ENCODE results near the gene SLC24A4. TPM values are rescaled to one million over a fixed set of nuclear protein-coding genes. Genes with fewer than 3 reads are reported as not detected.
"Not testable (repeated sequence)": the region's sequence is repeated elsewhere in the genome, so short reads cannot be mapped to it uniquely, and the experiment has no call there.

SLC24A4 gene
- total and polyA plus RNA-seq, 4 donors, result 5.8 to 11.8 (median 6.9) TPM

- DNase-seq (ENCODE audit: low read depth in 4 of 6, low spot score in 6 of 6), result peak in 2 of 6 donors; percentile 72 to 96
- Histone ChIP-seq H3K27ac (ENCODE audit: low read depth, low read length) (no peak overlapping the region), H3K4me3 (ENCODE audit: low read depth, low read length) (no peak overlapping the region), H3K36me3 (ENCODE audit: control insufficient read depth, insufficient read depth, low read length) (no peaks in the 10 kb centered on the region), H3K9me3 (ENCODE audit: control insufficient read depth, insufficient read depth, low read length) (no peaks in the 10 kb centered on the region), H3K4me1 (ENCODE audit: control insufficient read depth, insufficient read depth, low read length) (peaks cover 12% of the 10 kb centered on the region), H3K27me3 (ENCODE audit: control insufficient read depth, insufficient read depth, low read length) (no peaks in the 10 kb centered on the region)
- 40% methylated on average over 6 of the region's 9 CpGs for WGBS (ENCODE audit: insufficient coverage)
Measured at GRCh38 chr14:92397150-92397952, 74.4 kb downstream of the SLC24A4 start.

GRCh38 chr14:92397953-92398564, 75.1 kb downstream of the SLC24A4 start:
- no peak for DNase-seq (ENCODE audit: low read depth in 4 of 6, low spot score in 6 of 6)
- H3K27me3 ChIP-seq (ENCODE audit: control insufficient read depth, insufficient read depth, low read length), result no peaks in the 10 kb centered on the region

GRCh38 chr14:92398888-92399636, 76.1 kb downstream of the SLC24A4 start:
- Histone ChIP-seq H3K27me3 (ENCODE audit: control insufficient read depth, insufficient read depth, low read length) (no peaks in the 10 kb centered on the region), H3K36me3 (ENCODE audit: control insufficient read depth, insufficient read depth, low read length) (no peaks in the 10 kb centered on the region), H3K4me1 (ENCODE audit: control insufficient read depth, insufficient read depth, low read length) (peaks cover 12% of the 10 kb centered on the region), H3K9me3 (ENCODE audit: control insufficient read depth, insufficient read depth, low read length) (no peaks in the 10 kb centered on the region), H3K4me3 (ENCODE audit: low read depth, low read length) (no peak overlapping the region), H3K27ac (ENCODE audit: low read depth, low read length) (no peak overlapping the region)
- peak in 1 of 6 donors; percentile 73 for DNase-seq (ENCODE audit: low read depth in 4 of 6, low spot score in 6 of 6)
- WGBS (ENCODE audit: insufficient coverage), result 90% methylated on average over 3 of the region's 7 CpGs

More at GRCh38 chr14:92397953-92398564, 75.1 kb downstream of the SLC24A4 start:
- H3K36me3 ChIP-seq (ENCODE audit: control insufficient read depth, insufficient read depth, low read length), result no peaks in the 10 kb centered on the region
- WGBS (ENCODE audit: insufficient coverage), result 79% methylated on average over 5 of the region's 9 CpGs
- no peak overlapping the region for H3K27ac ChIP-seq (ENCODE audit: low read depth, low read length)
- H3K9me3 ChIP-seq (ENCODE audit: control insufficient read depth, insufficient read depth, low read length), result no peaks in the 10 kb centered on the region
- peaks cover 12% of the 10 kb centered on the region for H3K4me1 ChIP-seq (ENCODE audit: control insufficient read depth, insufficient read depth, low read length)
- no peak overlapping the region for H3K4me3 ChIP-seq (ENCODE audit: low read depth, low read length)

GRCh38 chr14:92400579-92401444, 77.8 kb downstream of the SLC24A4 start:
- H3K27ac ChIP-seq (ENCODE audit: low read depth, low read length), result no peak overlapping the region
- H3K9me3 ChIP-seq (ENCODE audit: control insufficient read depth, insufficient read depth, low read length), result no peaks in the 10 kb centered on the region
- DNase-seq (ENCODE audit: low read depth in 4 of 6, low spot score in 6 of 6), result peak in 2 of 6 donors; percentile 17 to 34
- no peak overlapping the region for H3K4me3 ChIP-seq (ENCODE audit: low read depth, low read length)
- H3K4me1 ChIP-seq (ENCODE audit: control insufficient read depth, insufficient read depth, low read length), result peaks cover 12% of the 10 kb centered on the region
- no peaks in the 10 kb centered on the region for H3K27me3 ChIP-seq (ENCODE audit: control insufficient read depth, insufficient read depth, low read length)
- WGBS (ENCODE audit: insufficient coverage), result 57% methylated on average over 4 of the region's 7 CpGs
- no peaks in the 10 kb centered on the region for H3K36me3 ChIP-seq (ENCODE audit: control insufficient read depth, insufficient read depth, low read length)

- Histone ChIP-seq H3K36me3 (ENCODE audit: control insufficient read depth, insufficient read depth, low read length) (no peaks in the 10 kb centered on the region), H3K27ac (ENCODE audit: low read depth, low read length) (no peak overlapping the region), H3K9me3 (ENCODE audit: control insufficient read depth, insufficient read depth, low read length) (peaks cover 3% of the 10 kb centered on the region), H3K4me3 (ENCODE audit: low read depth, low read length) (no peak overlapping the region), H3K27me3 (ENCODE audit: control insufficient read depth, insufficient read depth, low read length) (no peaks in the 10 kb centered on the region), H3K4me1 (ENCODE audit: control insufficient read depth, insufficient read depth, low read length) (peaks cover 12% of the 10 kb centered on the region)
- no CpG with 5 or more reads among the region's 3 CpGs for WGBS (ENCODE audit: insufficient coverage)
- no peak for DNase-seq (ENCODE audit: low read depth in 4 of 6, low spot score in 6 of 6)
Measured at GRCh38 chr14:92401561-92401960, 78.6 kb downstream of the SLC24A4 start.

- DNase-seq (ENCODE audit: low read depth in 4 of 6, low spot score in 6 of 6); H3K36me3 ChIP-seq (ENCODE audit: control insufficient read depth, insufficient read depth, low read length); H3K4me1 ChIP-seq (ENCODE audit: control insufficient read depth, insufficient read depth, low read length); H3K9me3 ChIP-seq (ENCODE audit: control insufficient read depth, insufficient read depth, low read length); H3K4me3 ChIP-seq (ENCODE audit: low read depth, low read length); H3K27ac ChIP-seq (ENCODE audit: low read depth, low read length); H3K27me3 ChIP-seq (ENCODE audit: control insufficient read depth, insufficient read depth, low read length): not testable (repeated sequence)
- whole genome bisulfite sequencing (ENCODE audit: insufficient coverage), result no CpG with 5 or more reads among the region's 1 CpG
Measured at GRCh38 chr14:92402500-92402899, 79.5 kb downstream of the SLC24A4 start.

GRCh38 chr14:92404018-92404417, 81.1 kb downstream of the SLC24A4 start:
- no peaks in the 10 kb centered on the region for H3K36me3 ChIP-seq (ENCODE audit: control insufficient read depth, insufficient read depth, low read length)
- no peak overlapping the region for H3K4me3 ChIP-seq (ENCODE audit: low read depth, low read length)
- peaks cover 3% of the 10 kb centered on the region for H3K9me3 ChIP-seq (ENCODE audit: control insufficient read depth, insufficient read depth, low read length)
- no peaks in the 10 kb centered on the region for H3K27me3 ChIP-seq (ENCODE audit: control insufficient read depth, insufficient read depth, low read length)
- WGBS (ENCODE audit: insufficient coverage), result 47% methylated on average over 4 of the region's 4 CpGs
- H3K4me1 ChIP-seq (ENCODE audit: control insufficient read depth, insufficient read depth, low read length), result peaks cover 2% of the 10 kb centered on the region
- no peak overlapping the region for H3K27ac ChIP-seq (ENCODE audit: low read depth, low read length)
- no peak for DNase-seq (ENCODE audit: low read depth in 4 of 6, low spot score in 6 of 6)

- Histone ChIP-seq H3K4me1 (ENCODE audit: control insufficient read depth, insufficient read depth, low read length) (peaks cover 5% of the 10 kb centered on the region), H3K27me3 (ENCODE audit: control insufficient read depth, insufficient read depth, low read length) (no peaks in the 10 kb centered on the region), H3K4me3 (ENCODE audit: low read depth, low read length) (no peak overlapping the region), H3K27ac (ENCODE audit: low read depth, low read length) (no peak overlapping the region), H3K36me3 (ENCODE audit: control insufficient read depth, insufficient read depth, low read length) (no peaks in the 10 kb centered on the region), H3K9me3 (ENCODE audit: control insufficient read depth, insufficient read depth, low read length) (peaks cover 3% of the 10 kb centered on the region)
- 80% methylated on average over 1 of the region's 1 CpG for WGBS (ENCODE audit: insufficient coverage)
- no peak for DNase-seq (ENCODE audit: low read depth in 4 of 6, low spot score in 6 of 6)
Measured at GRCh38 chr14:92404421-92404820, 81.5 kb downstream of the SLC24A4 start.

DNA sequence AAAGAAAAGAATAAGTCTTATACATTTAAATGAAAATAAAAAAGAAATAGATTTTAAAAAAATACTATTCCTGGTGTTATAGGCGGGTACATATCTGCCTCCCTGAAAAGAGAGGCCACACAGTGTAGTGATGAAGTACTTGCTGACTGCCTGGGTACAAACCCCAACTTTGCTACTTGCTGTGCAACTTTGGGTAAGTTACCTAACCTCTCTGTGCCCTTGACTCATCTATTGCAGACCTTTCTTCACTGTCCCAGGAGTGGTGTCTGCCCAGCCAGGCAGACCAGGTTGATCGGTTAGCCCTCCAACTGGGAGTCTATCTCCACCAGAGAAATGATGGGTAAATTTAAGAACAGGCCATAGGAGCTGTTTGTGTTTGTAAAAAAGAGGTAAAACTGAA, 82.0 kb downstream of the SLC24A4 start:
- Histone ChIP-seq H3K4me3 (ENCODE audit: low read depth, low read length) (no peak overlapping the region), H3K27ac (ENCODE audit: low read depth, low read length) (no peak overlapping the region), H3K27me3 (ENCODE audit: control insufficient read depth, insufficient read depth, low read length) (no peaks in the 10 kb centered on the region), H3K9me3 (ENCODE audit: control insufficient read depth, insufficient read depth, low read length) (peaks cover 3% of the 10 kb centered on the region), H3K4me1 (ENCODE audit: control insufficient read depth, insufficient read depth, low read length) (peaks cover 5% of the 10 kb centered on the region), H3K36me3 (ENCODE audit: control insufficient read depth, insufficient read depth, low read length) (no peaks in the 10 kb centered on the region)
- DNase-seq (ENCODE audit: low read depth in 4 of 6, low spot score in 6 of 6), result no peak
- WGBS (ENCODE audit: insufficient coverage), result no CpG with 5 or more reads among the region's 2 CpGs

Data from spinal cord (tissue), 10 donors.